KMS-11 (cell line): ENCODE results near the gene SRXN1.

Source experiments
- H2AFZ ChIP-seq: fragments of 200-600 bp; sonication (generic); 2 replicates; pipeline ENCODE4 v1.6.1; 2016; ENCODE audit warnings: antibody characterized with exemption, mixed run types, low read depth
- H3K27ac ChIP-seq: fragments of 200-600 bp; sonication (generic); 2 replicates; pipeline ENCODE4 v1.6.1; 2016; ENCODE audit warnings: mild to moderate bottlenecking, mixed run types
- H3K27me3 ChIP-seq: fragments of 200-600 bp; sonication (generic); 2 replicates; pipeline ENCODE4 v1.6.1; 2017; ENCODE audit warnings: mild to moderate bottlenecking, low read depth, mixed run types, moderate library complexity; ENCODE audit not compliant: insufficient read depth
- H3K36me3 ChIP-seq: fragments of 200-600 bp; sonication (generic); 2 replicates; pipeline ENCODE4 v1.6.1; 2017; ENCODE audit warnings: mild to moderate bottlenecking, mixed run types; ENCODE audit not compliant: insufficient read depth
- H3K4me1 ChIP-seq: fragments of 200-600 bp; sonication (generic); 2 replicates; pipeline ENCODE4 v1.6.1; 2016; ENCODE audit warnings: mild to moderate bottlenecking, low read depth, mixed run types; ENCODE audit not compliant: poor library complexity, severe bottlenecking
- H3K4me2 ChIP-seq: fragments of 200-600 bp; sonication (generic); 2 replicates; pipeline ENCODE4 v1.7.0; 2016; ENCODE audit warnings: mild to moderate bottlenecking, mixed run types
- H3K4me3 ChIP-seq: fragments of 200-600 bp; sonication (generic); IDR thresholded peaks from 2 replicates; pipeline ENCODE4 v1.6.1; 2017; ENCODE audit warnings: low read depth, low read length, mixed read lengths; ENCODE audit not compliant: insufficient read depth
- H3K79me2 ChIP-seq: fragments of 200-600 bp; sonication (generic); 2 replicates; pipeline ENCODE4 v1.6.1; 2016; ENCODE audit warnings: low read depth, mixed run types; ENCODE audit not compliant: insufficient read depth
- H3K9ac ChIP-seq: fragments of 200-600 bp; sonication (generic); 2 replicates; pipeline ENCODE4 v1.6.1; 2016; ENCODE audit warnings: mild to moderate bottlenecking, mixed run types
- H4K20me1 ChIP-seq: fragments of 200-600 bp; sonication (generic); 2 replicates; pipeline ENCODE4 v1.6.1; 2016; ENCODE audit warnings: mild to moderate bottlenecking, mixed run types; ENCODE audit not compliant: insufficient read depth
- CTCF ChIP-seq: fragments of 200-600 bp; sonication (generic); conservative IDR thresholded peaks from 2 replicates; pipeline ENCODE4 v1.6.1; 2017; ENCODE audit warnings: low read depth, mild to moderate bottlenecking, antibody characterized with exemption, low read length, moderate library complexity, mixed read lengths

SRXN1 gene

GRCh38 chr20:652615-653109, 338 bp downstream of the SRXN1 start:
- Histone ChIP-seq H3K4me1 (peaks cover 14% of the 10 kb centered on the region), H3K4me2 (peak overlapping the region; percentile 95), H3K27me3 (no peaks in the 10 kb centered on the region), H3K27ac (peak overlapping the region; percentile 62), H4K20me1 (no peaks in the 10 kb centered on the region), H2AFZ (peak overlapping the region; percentile 87), H3K79me2 (peaks cover 24% of the 10 kb centered on the region), H3K9ac (peak overlapping the region; percentile 88), H3K36me3 (peaks cover 5% of the 10 kb centered on the region), H3K4me3 (no peak overlapping the region)
- no peak; the same call in 1 of the 2 replicates for TF ChIP-seq CTCF

GRCh38 chr20:651713-652614, 1.0 kb downstream of the SRXN1 start:
- Histone ChIP-seq H3K27me3 (no peaks in the 10 kb centered on the region), H3K4me3 (no peak overlapping the region), H3K36me3 (peaks cover 5% of the 10 kb centered on the region), H3K4me2 (peak overlapping the region; percentile 95), H2AFZ (peak overlapping the region; percentile 87), H3K79me2 (peaks cover 24% of the 10 kb centered on the region), H3K9ac (peak overlapping the region; percentile 88), H3K4me1 (peaks cover 14% of the 10 kb centered on the region), H4K20me1 (no peaks in the 10 kb centered on the region), H3K27ac (peak overlapping the region; percentile 62)
- no peak for TF ChIP-seq CTCF

- Histone ChIP-seq H2AFZ (no peak overlapping the region), H4K20me1 (no peaks in the 10 kb centered on the region), H3K4me2 (no peak overlapping the region), H3K4me3 (no peak overlapping the region), H3K79me2 (peaks cover 24% of the 10 kb centered on the region), H3K27me3 (no peaks in the 10 kb centered on the region), H3K27ac (no peak overlapping the region), H3K36me3 (peaks cover 5% of the 10 kb centered on the region), H3K4me1 (peaks cover 14% of the 10 kb centered on the region), H3K9ac (no peak overlapping the region)
- no peak for TF ChIP-seq CTCF
Observed at GRCh38 chr20:650954-651353, 2.0 kb downstream of the SRXN1 start.

GRCh38 chr20:650281-650680, 2.7 kb downstream of the SRXN1 start:
- Histone ChIP-seq H3K9ac (no peak overlapping the region), H3K36me3 (peaks cover 5% of the 10 kb centered on the region), H3K79me2 (peaks cover 24% of the 10 kb centered on the region), H3K4me3 (no peak overlapping the region), H4K20me1 (no peaks in the 10 kb centered on the region), H3K4me1 (peaks cover 20% of the 10 kb centered on the region), H2AFZ (no peak overlapping the region), H3K4me2 (no peak overlapping the region), H3K27me3 (no peaks in the 10 kb centered on the region), H3K27ac (no peak overlapping the region)
- no peak for TF ChIP-seq CTCF
